GM18858 (cell line): ENCODE results near the gene SYTL3.
A peak's percentile ranks its signal among the peaks of the same experiment; 100 is the strongest.
"Not testable (repeated sequence)": the region's sequence is repeated elsewhere in the genome, so short reads cannot be mapped to it uniquely, and the experiment has no call there.

Experiments
- ATAC-seq: cut with Tn5 transposase; IDR thresholded peaks from one replicate; pipeline ENCODE4 v1.9.1; 2021; ENCODE audit not compliant: unreplicated experiment

The SYTL3 gene

GRCh38 chr6:158686791-158687381, 37.0 kb downstream of the SYTL3 start:
- peak; percentile 78 for ATAC-seq

DNA sequence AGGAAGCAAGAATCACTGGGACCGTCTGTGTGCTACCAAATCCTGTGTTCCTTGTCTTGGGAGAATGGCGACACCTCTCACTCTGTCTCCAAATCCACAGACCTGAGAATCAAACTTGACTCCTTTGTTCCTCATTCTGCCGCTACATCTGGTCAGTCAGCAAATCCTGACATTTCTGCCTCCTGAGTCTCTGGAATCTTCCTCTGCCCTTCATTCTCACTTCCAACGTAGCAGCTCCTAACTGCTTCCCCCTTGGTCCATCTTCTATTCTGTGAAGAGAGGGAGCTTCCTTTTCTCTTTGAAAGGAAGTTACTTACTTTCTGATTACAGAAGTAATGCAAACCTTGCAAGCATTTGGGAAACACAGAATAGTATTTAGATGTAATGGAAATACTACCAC, 37.7 kb downstream of the SYTL3 start:
- no peak for ATAC-seq

DNA sequence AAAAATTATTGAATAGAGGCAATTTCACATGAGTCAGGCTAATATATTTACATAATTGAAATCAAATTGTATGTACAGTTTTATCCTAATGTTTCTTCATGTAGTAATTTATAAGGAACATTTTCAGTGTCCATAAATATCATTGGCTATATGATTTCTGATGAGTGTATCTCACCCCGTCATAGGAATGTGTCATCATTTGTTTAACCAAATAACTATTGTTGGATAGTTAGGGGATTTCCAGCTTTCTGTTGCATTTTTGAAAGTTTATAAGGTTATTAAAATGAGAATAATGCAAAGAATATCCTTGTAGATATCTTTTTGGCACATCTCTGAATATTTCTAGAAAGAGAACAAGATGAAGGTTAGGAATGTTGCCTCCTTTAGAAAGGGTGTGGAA, 39.0 kb downstream of the SYTL3 start:
- ATAC-seq, result no peak

DNA sequence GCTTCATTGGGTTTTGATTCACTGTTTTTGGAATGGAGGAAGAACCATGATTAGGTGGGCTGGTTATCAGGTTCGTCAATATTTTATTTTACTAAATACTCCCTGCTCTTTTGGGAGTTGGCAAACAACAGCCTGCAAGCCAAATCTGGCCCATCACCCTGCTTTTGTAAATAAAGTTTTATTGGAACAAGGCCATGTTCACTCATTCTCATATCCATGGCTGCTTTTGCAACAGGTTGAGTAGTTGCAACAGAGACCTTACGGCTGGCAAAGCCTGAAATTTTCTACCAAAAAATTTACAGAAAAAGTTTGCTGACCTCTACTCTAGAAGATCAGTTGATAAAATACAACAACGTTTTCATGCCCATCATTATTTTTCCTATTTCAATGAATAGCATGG, 45.1 kb downstream of the SYTL3 start:
- no peak for ATAC-seq

DNA sequence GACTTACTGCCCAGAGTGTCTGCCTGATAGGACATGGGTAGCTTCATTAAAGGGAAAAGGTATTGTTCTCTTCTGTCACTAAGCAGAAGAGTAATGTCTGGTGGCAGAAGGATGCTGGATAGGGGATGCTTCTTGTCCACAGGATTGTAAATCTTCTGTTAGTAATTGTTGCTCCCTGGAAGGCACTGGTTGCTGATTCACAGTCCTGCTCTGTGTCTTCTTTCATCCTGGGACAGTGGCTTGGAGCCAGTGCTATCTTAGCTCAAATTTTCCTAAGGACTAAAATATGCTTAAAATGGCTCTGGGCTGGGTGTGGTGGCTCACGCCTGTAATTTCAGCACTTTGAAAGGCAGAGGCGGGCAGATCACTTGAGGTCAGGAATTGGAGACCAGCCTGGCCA, 48.0 kb downstream of the SYTL3 start:
- ATAC-seq, result no peak

DNA sequence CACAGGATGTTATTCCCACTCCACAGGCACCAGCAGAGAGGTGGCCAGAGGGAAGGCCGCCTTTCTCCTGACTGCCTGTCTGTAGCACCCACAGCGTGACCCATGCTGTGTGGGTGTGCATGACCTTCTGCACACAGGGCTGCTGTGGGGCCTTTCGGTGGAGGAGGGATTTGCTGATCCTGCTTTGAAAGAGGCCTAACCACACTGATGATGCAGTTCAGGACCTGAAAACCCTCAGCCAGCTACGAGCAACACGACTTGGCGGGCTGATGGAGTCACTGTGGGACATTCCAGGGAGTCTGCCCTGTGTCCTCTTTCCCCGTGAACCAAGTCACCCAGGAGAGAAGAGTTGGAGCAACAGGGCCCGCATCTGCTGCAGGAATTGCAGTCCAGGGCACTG, 49.1 kb downstream of the SYTL3 start:
- no peak for ATAC-seq

GRCh38 chr6:158701268-158701667, 51.4 kb downstream of the SYTL3 start:
- ATAC-seq, result not testable (repeated sequence)

DNA sequence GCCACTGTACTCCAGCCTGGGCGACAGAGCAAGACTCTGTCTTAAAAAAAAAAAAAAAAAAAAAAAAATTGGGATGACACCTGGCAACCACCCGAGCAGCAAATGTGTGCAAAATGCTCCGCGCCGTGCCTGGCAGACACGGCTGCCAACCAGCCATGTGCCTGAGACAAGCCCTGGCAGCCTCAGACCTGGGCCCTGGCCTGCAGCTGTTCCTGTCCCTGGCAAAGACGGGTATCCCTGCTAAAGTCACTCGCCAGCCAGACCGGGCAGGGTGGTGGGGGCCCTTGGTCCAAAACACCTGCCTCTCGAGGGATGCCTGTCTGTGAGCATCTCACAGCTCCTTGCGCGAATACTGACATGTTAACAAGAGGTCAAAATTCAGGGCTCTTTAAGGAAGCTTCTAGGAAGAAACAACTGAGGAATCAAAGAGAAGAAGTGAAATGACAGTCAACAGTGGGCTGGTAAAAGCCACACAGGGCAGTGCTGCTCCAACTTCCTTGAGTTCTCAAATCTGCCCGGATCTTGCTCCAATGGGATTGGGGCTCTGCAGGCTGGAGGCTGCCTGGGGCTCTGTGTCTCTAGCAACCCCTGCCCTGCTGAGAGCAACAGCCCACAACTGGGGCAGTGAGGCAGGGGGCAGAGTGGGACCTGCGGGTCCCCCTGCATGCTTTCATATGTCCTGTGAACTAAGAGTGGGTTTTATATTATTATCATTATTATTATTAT, 53.4 kb downstream of the SYTL3 start:
- ATAC-seq, result no peak

GRCh38 chr6:158703837-158704822, 54.3 kb downstream of the SYTL3 start:
- ATAC-seq, result peak; percentile 94

DNA sequence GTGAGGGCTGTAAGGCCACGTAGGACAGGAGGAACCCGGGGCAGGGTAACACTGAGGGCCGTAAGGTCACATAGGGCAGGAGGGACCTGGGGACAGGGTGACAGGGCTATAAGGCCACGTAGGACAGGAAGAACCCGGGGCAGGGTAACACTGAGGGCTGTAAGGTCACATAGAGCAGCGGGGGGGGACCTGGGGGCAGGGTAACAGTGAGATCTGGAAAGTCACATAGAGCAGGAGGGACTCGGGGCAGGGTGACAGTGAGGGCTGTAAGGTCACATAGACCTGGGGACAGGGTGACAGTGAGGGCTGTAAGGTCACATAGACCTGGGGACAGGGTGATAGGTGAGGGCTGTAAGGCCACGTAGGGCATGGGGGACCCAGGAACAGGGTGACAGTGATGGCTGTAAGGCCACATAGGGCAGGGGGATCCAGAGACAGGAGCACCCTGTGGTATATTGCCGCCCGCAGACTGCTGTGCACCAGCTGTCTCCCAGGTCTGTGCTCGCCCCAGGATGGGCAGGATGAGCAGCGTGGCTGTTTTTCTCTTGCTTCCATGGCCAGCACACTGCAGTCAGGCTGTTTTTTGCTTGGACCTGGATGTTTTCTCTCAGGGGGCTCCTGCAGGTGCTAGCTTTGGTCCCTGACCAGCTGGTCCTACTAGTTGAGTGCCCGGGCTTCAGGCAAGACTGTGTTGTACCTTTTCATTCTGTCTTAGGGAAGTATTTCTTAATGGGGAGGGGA, 55.7 kb downstream of the SYTL3 start:
- no peak for ATAC-seq

DNA sequence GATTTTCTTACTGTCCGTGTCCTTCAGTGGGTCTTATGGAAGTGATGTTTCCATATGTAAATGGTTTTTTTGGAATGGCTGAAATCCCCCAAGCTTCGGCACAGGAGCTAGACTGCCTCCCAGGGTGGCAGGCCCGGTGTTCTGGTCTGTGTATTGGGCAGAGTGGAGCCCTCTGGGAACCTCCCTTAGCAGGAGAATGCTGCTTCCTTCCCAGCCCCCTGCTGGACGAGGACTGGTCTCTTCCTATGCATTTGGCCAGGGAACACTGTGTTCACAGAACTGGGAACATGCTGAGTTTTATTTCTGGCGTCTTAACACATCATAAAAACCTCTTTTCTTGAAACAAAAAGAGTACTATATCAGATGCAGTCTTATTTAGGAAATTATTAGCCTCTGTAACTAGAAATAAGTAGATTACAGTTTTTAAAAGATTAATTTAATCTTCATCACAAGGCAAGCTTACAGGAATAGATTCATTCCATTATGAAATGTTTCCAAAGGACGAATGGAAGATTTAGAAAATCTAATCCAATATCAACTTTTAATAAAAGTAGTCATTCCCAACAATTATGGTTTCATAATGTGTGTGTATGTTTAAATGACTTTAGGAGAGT, 56.6 kb downstream of the SYTL3 start:
- no peak for ATAC-seq

DNA sequence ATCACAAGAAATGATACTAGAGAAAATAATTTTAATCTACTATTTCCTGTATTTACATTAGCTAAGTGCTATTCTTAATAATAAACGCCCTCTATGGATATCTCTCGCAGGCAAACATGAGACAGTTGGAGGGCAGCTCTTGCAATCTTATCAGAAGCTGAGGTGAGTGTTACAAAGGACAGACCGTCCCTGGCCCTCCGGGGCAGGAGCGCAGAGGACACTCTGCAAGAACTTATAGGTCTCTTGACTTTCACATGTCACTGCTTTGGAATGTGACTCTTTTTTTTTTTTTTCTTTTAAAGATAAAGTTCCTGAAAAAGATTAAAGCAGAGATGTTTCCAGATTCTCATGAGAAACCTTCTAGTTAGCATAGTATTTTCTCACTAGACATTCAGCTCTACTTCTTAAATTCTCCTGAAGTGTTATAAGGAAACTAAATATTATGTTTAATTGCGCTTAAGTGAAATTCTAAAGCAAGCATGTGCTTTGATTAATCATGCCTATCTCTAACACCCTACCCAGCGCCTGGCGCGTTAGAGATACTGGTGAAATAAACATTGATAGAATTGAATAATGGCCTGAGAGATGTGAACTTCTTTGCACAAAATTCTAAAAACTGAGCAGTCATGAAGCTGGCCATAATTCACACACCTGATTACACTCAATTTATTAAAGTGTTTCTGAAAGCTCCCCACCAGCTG, 57.4 kb downstream of the SYTL3 start:
- ATAC-seq, result no peak

GRCh38 chr6:158707821-158708195, 58.0 kb downstream of the SYTL3 start:
- ATAC-seq, result no peak

GRCh38 chr6:158708239-158708638, 58.4 kb downstream of the SYTL3 start:
- no peak for ATAC-seq

- no peak for ATAC-seq
Observed at GRCh38 chr6:158709809-158710208, 60.0 kb downstream of the SYTL3 start.

DNA sequence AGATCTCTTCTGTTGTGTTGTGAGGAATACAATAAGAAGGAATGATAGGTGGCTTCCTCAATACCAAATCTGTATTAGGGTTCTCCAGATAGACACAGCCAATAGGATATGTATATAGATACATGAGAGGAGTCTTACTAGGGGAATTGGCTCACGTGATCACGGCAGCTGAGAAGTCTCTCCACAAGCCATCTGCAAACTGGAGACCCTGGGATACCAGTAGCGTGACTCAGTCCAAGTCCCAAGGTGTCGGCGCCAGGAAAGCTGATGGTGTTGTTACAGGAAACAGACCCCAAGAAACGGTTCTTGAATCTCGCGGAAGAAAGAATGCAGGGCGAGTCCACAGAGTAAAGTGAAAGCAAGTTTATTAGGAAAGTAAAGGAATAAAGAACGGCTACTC, 61.4 kb downstream of the SYTL3 start:
- no peak for ATAC-seq

- no peak for ATAC-seq
Observed at GRCh38 chr6:158713469-158713868, 63.6 kb downstream of the SYTL3 start.

GRCh38 chr6:158714706-158715105, 64.9 kb downstream of the SYTL3 start:
- no peak for ATAC-seq

- peak; percentile 50 for ATAC-seq
Observed at GRCh38 chr6:158715330-158716311, 65.8 kb downstream of the SYTL3 start.
